Thoracic aorta (tissue), 2 donors: ENCODE measurements around the gene EFS. TPM values are rescaled to one million over a fixed set of nuclear protein-coding genes. Genes with fewer than 3 reads are reported as not detected.

ENCODE experiments used
- ATAC-seq: fragments of 150-250 bp; one replicate; pipeline ENCODE4 v1.8.0; 2017; ENCODE audit warnings: low read depth; ENCODE audit not compliant: insufficient number of reproducible peaks, low FRiP score
- DNase-seq: peaks from one replicate; pipeline ENCODE4 v3.0.0-alpha.2; 2020; ENCODE audit warnings: low spot score
- H3K27ac ChIP-seq, 2 donors: fragments of 200-600 bp; sonication (generic); 1 replicate in 1 of 2; 2 replicates in 1 of 2; pipeline ENCODE4 v1.5.1; 2016; ENCODE audit warnings: mild to moderate bottlenecking in 2 of 2, moderate library complexity in 2 of 2
- H3K27me3 ChIP-seq: fragments of 200-600 bp; sonication (generic); replicated peaks from 2 replicates; pipeline ENCODE4 v1.6.0; 2016; ENCODE audit warnings: mild to moderate bottlenecking; ENCODE audit not compliant: insufficient read depth
- H3K36me3 ChIP-seq: fragments of 200-600 bp; sonication (generic); one replicate; pipeline ENCODE4 v1.5.1; 2016
- H3K4me1 ChIP-seq, 2 donors: fragments of 200-600 bp; sonication (generic); 1 replicate in 1 of 2; 2 replicates in 1 of 2; pipeline versions ENCODE4 v1.5.1 to v1.6.0; 2016; ENCODE audit warnings: low read depth in 2 of 2, mild to moderate bottlenecking in 1 of 2; ENCODE audit not compliant: control insufficient read depth in 1 of 2
- H3K4me3 ChIP-seq: fragments of 200-600 bp; sonication (generic); 2 replicates; pipeline ENCODE4 v1.5.1; 2016; ENCODE audit warnings: mild to moderate bottlenecking
- H3K9me3 ChIP-seq: fragments of 200-600 bp; sonication (generic); 2 replicates; pipeline ENCODE4 v1.5.1; 2016
- CTCF ChIP-seq: fragments of 200-600 bp; sonication (generic); IDR thresholded peaks from one replicate; pipeline ENCODE4 v1.5.1; 2019; ENCODE audit warnings: antibody characterized with exemption
- total RNA-seq, 2 donors: library from RNA; depleted of rRNA; stranded (reverse); fragments of >200 nt; gene quantifications; one replicate each; pipeline versions ENCODE4 v1.1.0 to v1.2.3, GENCODE V29; 2016

The EFS gene
- total RNA-seq, 2 donors from 2014 or later, result 23.3 to 38.2 TPM

GRCh38 chr14:23321572-23322547 lies 43.1 kb downstream of the EFS start:
- Histone ChIP-seq H3K27me3 (no peaks in the 10 kb centered on the region), H3K4me3 (peak overlapping the region; percentile 95), H3K4me1 (peaks cover 8 to 18% of the 10 kb centered on the region in 2 donors), H3K9me3 (no peaks in the 10 kb centered on the region), H3K36me3 (peaks cover 19% of the 10 kb centered on the region), H3K27ac (peak overlapping the region; percentile 92 to 93)
- DNase-seq, result no peak
- peak; percentile 9 for ATAC-seq
- TF ChIP-seq CTCF, result no peak

DNA sequence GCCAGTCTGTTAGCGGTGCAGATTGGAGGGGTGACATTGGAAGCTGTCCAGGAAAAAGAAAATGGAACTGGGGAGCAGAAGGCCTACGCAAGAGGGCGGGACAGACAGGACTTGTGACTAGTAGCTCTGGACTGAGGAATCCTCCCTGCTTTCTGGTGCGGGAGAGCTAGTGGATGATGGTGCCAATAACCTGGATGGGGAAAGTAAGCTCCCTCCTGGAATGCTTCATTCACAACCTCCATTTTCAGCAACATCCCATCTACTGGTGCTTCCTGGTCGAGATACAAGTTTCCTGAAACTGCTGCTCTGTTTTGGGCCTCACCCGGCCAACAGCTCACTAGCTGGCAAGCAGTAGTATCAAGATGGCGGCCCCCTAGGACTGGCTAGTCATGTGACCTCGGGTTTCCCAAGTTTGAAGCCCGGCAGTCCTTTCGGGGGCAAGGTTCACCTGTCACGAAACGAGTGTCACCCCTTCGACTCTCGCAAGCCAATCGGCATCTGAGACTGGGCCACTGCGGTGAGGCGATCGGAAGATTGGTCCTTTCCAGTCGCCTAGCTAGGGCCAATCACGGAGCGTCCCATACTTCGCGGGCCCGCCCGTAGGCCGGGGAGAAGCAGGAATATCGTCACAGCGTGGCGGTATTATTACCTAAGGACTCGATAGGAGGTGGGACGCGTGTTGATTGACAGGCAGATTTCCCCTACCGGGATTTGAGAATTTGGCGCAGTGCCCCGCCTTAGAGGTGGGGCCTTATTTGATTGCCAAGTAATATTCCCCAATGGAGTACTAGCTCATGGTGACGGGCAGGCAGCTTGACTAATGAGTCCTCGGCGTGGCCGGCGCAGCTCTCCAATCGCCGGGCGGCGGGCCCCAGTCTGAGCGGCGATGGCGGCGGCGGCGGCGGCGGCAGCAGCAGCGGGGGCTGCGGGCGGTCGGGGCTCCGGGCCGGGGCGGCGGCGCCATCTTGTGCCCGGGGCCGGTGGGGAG lies 44.1 kb downstream of the EFS start, which contains the start of gene PABPN1:
PABPN1 (plus strand) TSS at position 874 of the 988 bp plus-strand sequence; CDS start at position 887, 13 bp downstream.
- peaks cover 19% of the 10 kb centered on the region for H3K36me3 ChIP-seq
- no peak for TF ChIP-seq CTCF
- H3K27ac ChIP-seq, result peak within 1 kb of the TSS; percentile 93 to 96
- no peaks in the 10 kb centered on the region for H3K9me3 ChIP-seq
- H3K27me3 ChIP-seq, result no peaks in the 10 kb centered on the region
- peak; percentile 97 for ATAC-seq
- H3K4me3 ChIP-seq, result peak within 1 kb of the TSS; percentile 95
- peak; percentile 98 for DNase-seq
- peaks cover 8 to 18% of the 10 kb centered on the region in 2 donors for H3K4me1 ChIP-seq

DNA sequence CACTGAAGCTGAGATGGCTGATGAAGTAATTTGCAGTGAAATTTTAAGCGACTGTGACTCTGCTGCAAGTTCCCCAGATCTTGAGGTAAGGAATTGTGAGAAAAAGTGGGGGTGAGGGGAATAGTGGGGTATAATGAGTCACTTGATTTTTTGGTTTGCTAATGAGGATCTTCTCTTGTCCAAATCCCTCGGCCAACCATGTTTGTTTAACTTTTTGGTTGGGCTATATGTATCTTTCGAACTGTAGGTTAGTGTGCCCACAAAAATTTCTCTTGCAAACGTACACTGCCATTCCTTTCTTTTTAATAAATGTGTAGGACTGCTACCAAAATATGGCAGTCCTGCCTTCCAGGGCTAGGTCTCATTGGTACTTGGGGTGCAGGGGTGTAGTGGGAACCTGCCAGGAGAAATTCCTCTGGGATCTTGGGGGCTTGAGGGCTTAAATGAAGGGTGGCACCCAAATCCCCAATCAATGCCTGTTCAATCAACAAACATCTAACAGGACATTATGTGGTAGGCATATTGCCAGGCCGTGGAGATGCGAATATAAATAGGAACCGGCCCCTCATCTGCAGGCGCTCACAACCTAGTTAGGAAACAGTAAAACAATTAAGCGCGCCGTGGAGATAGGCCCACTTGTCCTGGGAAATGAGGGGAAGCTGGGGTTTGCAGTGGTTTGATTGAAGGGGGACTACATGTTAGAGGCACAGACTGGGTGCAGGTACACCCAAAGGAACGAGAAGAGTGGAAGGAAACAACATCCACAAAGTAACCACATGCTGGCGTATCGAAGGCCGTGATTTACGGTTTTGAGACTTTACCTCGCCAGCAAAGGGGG lies 45.0 kb downstream of the EFS start:
- ATAC-seq (no peak), DNase-seq (no peak)
- Histone ChIP-seq H3K27ac (peak overlapping the region; percentile 93 to 96), H3K4me1 (peaks cover 8 to 18% of the 10 kb centered on the region in 2 donors), H3K36me3 (peaks cover 17% of the 10 kb centered on the region), H3K4me3 (peak overlapping the region; percentile 69), H3K9me3 (no peaks in the 10 kb centered on the region), H3K27me3 (no peaks in the 10 kb centered on the region)
- no peak for TF ChIP-seq CTCF

DNA sequence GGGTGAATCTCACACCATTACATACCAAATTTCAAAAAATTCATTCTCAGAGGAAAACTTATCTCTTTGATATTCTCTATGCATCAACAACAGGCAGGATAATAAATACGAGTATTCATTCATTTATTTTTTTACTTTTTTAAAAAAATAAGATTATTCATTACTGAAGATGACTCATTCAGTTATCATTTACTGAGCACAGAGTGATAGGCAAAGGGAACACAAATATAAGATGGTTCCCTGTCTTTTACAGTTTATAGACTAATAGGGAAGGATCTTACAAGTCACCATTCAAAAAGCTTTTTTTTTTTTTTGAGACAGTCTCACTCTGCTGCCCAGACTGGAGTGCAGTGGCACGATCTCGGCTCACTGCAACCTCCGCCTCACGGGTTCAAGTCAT lies 48.7 kb downstream of the EFS start:
- TF ChIP-seq CTCF, result no peak
- peaks cover 7% of the 10 kb centered on the region for H3K36me3 ChIP-seq
- ATAC-seq (no peak), DNase-seq (no peak)
- no peaks in the 10 kb centered on the region for H3K9me3 ChIP-seq
- no peak overlapping the region for H3K4me3 ChIP-seq
- peaks cover 0 to 8% of the 10 kb centered on the region in 2 donors for H3K4me1 ChIP-seq
- no peak overlapping the region for H3K27ac ChIP-seq
- H3K27me3 ChIP-seq, result no peaks in the 10 kb centered on the region
